ENCODE measurements around the gene CHRNB2.
A peak's percentile ranks its signal among the peaks of the same experiment; 100 is the strongest.

CHRNB2 gene

DNA sequence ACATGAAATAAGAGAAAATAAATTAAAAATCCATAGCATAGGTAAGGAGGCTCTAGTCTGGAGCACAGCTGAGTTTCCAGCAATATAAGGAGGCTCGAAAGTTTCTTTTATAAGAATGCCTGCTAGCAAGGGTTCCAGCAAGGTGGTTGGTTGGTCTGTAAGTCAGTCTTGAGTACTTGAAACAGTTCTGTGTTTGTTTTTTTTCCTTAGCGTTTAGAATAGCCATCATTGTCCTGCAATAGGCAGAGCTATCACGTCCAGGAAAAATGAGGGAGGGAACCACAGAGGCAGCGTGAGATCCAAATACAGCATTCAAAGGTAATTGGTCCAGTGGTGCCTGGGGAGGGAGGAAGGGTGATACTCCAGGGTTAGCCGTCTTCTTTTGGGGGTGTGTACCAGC is 17.5 kb upstream of the CHRNB2 start:
- Mint-ChIP-seq H3K27me3 (ENCODE audit: low read depth) (no peaks in the 10 kb centered on the region), H3K9me3 (no peaks in the 10 kb centered on the region), H3K4me1 (peaks cover 20% of the 10 kb centered on the region), H3K4me3 (no peak overlapping the region), H3K27ac (no peak overlapping the region), H3K36me3 (ENCODE audit: low read depth) (peaks cover 53% of the 10 kb centered on the region)
- TF ChIP-seq, protein P1, sequence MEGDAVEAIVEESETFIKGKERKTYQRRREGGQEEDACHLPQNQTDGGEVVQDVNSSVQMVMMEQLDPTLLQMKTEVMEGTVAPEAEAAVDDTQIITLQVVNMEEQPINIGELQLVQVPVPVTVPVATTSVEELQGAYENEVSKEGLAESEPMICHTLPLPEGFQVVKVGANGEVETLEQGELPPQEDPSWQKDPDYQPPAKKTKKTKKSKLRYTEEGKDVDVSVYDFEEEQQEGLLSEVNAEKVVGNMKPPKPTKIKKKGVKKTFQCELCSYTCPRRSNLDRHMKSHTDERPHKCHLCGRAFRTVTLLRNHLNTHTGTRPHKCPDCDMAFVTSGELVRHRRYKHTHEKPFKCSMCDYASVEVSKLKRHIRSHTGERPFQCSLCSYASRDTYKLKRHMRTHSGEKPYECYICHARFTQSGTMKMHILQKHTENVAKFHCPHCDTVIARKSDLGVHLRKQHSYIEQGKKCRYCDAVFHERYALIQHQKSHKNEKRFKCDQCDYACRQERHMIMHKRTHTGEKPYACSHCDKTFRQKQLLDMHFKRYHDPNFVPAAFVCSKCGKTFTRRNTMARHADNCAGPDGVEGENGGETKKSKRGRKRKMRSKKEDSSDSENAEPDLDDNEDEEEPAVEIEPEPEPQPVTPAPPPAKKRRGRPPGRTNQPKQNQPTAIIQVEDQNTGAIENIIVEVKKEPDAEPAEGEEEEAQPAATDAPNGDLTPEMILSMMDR (IDR thresholded peaks at IDR 0.05; ENCODE audit: unreplicated experiment in 3 of 3), result no peak

DNA sequence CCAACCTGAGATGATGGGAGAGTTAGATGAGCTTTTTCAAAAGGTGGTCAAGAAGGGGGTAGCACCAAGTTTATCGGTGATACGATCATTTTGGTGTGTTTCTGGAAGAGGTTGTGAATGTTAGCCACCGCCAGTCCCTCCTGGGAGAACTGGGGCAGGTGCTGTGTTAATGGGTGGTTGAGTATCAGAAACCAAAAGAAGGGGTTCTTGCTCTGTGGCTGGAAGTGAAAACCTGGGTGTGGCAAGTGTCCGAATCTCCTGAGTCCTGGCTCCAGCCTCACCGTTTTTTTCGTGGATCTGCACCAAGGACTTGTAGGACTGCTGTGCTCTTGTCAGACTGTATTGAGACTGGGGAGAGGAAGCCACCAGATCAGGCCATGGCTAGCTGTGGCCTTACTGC is 16.9 kb upstream of the CHRNB2 start:
- peaks cover 59% of the 10 kb centered on the region for H3K36me3 Mint-ChIP-seq (ENCODE audit: low read depth)
- no peak overlapping the region for H3K4me3 Mint-ChIP-seq
- no peaks in the 10 kb centered on the region for H3K27me3 Mint-ChIP-seq (ENCODE audit: low read depth)
- no peak overlapping the region for H3K27ac Mint-ChIP-seq
- TF ChIP-seq, protein P1 (IDR thresholded peaks at IDR 0.05; ENCODE audit: unreplicated experiment in 3 of 3), result no peak
- peaks cover 25% of the 10 kb centered on the region for H3K4me1 Mint-ChIP-seq
- H3K9me3 Mint-ChIP-seq, result no peaks in the 10 kb centered on the region

DNA sequence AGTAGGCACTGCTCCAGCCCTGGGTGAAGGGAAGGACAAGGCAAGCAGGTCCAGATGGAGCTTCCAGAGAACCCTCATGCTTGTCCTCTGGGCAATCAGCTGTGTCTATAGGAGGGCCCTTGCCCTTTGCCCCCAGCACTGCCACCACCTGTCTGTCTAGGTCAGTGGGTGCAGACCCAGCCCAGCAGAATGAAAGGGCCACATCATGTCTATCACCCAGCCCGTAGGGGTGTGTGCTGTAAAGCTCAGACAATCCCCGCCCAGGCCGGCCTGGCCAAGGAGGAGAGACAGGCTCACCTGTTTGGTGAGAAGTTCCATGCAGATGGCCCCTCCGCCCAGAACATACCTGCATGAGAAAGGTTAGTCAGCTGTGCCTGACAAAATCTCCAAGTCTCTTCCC is 16.1 kb upstream of the CHRNB2 start:
- Mint-ChIP-seq H3K36me3 (ENCODE audit: low read depth) (peaks cover 65% of the 10 kb centered on the region), H3K27ac (no peak overlapping the region), H3K4me3 (no peak overlapping the region), H3K9me3 (no peaks in the 10 kb centered on the region), H3K27me3 (ENCODE audit: low read depth) (no peaks in the 10 kb centered on the region), H3K4me1 (peaks cover 31% of the 10 kb centered on the region)
- TF ChIP-seq, protein P1 (IDR thresholded peaks at IDR 0.05; ENCODE audit: unreplicated experiment in 3 of 3), result no peak

DNA sequence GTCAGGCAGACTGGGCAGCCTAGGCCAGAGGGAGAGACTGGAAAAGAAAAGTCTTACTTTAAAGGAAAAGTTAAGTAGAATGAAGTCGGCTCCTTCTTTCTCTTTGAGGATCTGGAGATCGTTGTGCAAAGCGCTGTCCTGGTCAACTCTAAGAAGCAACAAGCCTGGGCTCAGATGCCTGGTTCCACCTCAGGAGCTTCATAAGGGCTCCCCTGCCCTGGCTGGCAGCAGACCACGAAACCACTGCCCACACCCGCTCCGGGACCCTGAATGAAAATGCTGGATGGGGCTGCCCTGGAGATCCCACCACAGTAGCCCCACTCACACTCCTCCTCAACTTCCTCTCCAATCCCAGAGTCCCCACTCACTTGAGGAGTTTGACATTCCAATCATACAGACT is 15.5 kb upstream of the CHRNB2 start:
- Mint-ChIP-seq H3K4me3 (no peak overlapping the region), H3K4me1 (peaks cover 31% of the 10 kb centered on the region), H3K9me3 (no peaks in the 10 kb centered on the region), H3K27ac (no peak overlapping the region), H3K27me3 (ENCODE audit: low read depth) (no peaks in the 10 kb centered on the region), H3K36me3 (ENCODE audit: low read depth) (peaks cover 65% of the 10 kb centered on the region)
- TF ChIP-seq, protein P1 (IDR thresholded peaks at IDR 0.05; ENCODE audit: unreplicated experiment in 3 of 3), result no peak

DNA sequence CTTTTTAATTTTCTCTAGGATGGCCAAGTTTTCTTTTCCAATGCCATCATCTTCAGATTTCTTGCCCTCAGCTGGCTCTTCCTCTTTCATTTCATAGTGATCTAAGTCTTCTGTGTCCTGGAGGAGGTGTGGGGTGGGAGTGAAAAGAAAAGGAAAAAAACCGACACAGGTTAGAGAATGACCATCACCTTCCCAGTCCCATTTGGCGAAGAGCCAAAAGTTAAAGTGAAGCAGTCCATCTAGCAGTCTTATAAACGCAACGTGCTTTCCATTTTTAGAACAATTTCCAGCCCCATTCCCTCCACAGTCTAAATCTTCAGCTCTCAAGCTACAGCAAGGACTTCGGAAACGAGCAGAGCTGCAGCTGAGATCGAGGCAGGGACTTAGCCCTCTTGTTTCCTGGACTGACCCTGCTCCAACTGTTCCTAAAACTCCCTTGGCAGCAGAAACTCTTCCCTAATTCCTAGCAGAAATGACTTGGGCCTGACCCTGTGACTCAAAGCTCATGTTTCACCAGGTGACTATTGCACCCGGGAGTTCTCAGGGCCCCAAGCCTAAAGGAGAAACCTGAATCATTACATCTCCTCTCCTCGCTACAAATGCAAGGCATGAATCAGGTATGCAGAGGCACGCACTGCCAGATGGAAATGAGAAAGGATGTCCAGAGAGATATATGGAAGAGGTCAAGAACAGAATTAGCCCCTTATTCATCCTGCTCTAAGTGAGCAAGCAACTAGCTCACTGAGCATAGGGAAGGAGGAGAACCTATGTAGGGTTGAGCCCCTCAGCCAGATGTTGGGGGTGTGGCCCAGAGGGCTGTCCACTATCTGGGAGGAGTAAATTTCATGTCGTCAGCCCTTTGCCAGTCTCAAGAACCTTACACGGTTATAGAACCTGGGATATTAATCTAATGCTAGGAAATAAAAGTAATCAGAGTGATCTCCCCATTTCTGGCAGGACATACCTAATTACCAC is 14.2 kb upstream of the CHRNB2 start:
- Mint-ChIP-seq H3K27me3 (ENCODE audit: low read depth) (no peaks in the 10 kb centered on the region), H3K36me3 (ENCODE audit: low read depth) (peaks cover 65% of the 10 kb centered on the region), H3K4me3 (no peak overlapping the region), H3K4me1 (peaks cover 36% of the 10 kb centered on the region), H3K27ac (peak overlapping the region in 1 of 3 experiments; percentile 17), H3K9me3 (no peaks in the 10 kb centered on the region)
- TF ChIP-seq, protein P1 (IDR thresholded peaks at IDR 0.05; ENCODE audit: unreplicated experiment in 3 of 3), result no peak

Measured in nephron (organoid).